Activated T-helper 1 cell treated with anti-CD3 and anti-CD28 coated beads, Interleukin-12 subunit alpha, Interleukin-12 subunit beta, Interleukin-2, Interleukin-4 antibody, amounts not matched to agents 30 ng/mL and 10 ng/mL and 1 ng/mL, durations not matched to agents 14 hours and 24 hours and 36 hours (primary cell): Measurements from ENCODE around the gene OTUD5. TPM values are rescaled to one million over a fixed set of nuclear protein-coding genes. Genes with fewer than 3 reads are reported as not detected.
"Not testable (repeated sequence)": the region's sequence is repeated elsewhere in the genome, so short reads cannot be mapped to it uniquely, and the experiment has no call there.

Experiments used
- DNase-seq: peaks from one replicate; pipeline ENCODE4 v3.0.0; 2021; ENCODE audit warnings: low spot score
- H3K27ac Mint-ChIP-seq: one replicate; pipeline ENCODE4 v1.8.0; 2021; ENCODE audit warnings: mild to moderate bottlenecking, mixed read lengths
- H3K27me3 Mint-ChIP-seq: one replicate; pipeline ENCODE4 v1.8.0; 2022; ENCODE audit warnings: mild to moderate bottlenecking, moderate library complexity, mixed read lengths; ENCODE audit not compliant: insufficient read depth
- H3K36me3 Mint-ChIP-seq: one replicate; pipeline ENCODE4 v1.8.0; 2021; ENCODE audit warnings: low read depth, mixed read lengths
- H3K4me1 Mint-ChIP-seq: one replicate; pipeline ENCODE4 v1.8.0; 2021; ENCODE audit warnings: low read depth, mixed read lengths
- H3K4me3 Mint-ChIP-seq: one replicate; pipeline ENCODE4 v1.8.0; 2021; ENCODE audit warnings: mild to moderate bottlenecking, moderate library complexity, mixed read lengths
- H3K9me3 Mint-ChIP-seq: one replicate; pipeline ENCODE4 v1.8.0; 2021; ENCODE audit warnings: mixed read lengths
- intact Hi-C: fragments of 100-400 bp; cut with micrococcal nuclease; formaldehyde crosslinking; loops from one replicate; pipeline ENCODE4 v1.15.1; 2024
- total RNA-seq: library from RNA; stranded (reverse); gene quantifications from 2 replicates; pipeline ENCODE4 v1.2.3, GENCODE V29; 2022

OTUD5 gene
- total RNA-seq, 1 donor from 2014 or later = 84.1 TPM

GRCh38 chrX:48897157-48897624 is 60.2 kb downstream of the OTUD5 start:
- Mint-ChIP-seq H3K4me3 (peak overlapping the region; percentile 97), H3K36me3 (peaks cover 14% of the 10 kb centered on the region), H3K9me3 (no peaks in the 10 kb centered on the region), H3K4me1 (peaks cover 8% of the 10 kb centered on the region), H3K27me3 (no peaks in the 10 kb centered on the region), H3K27ac (peak overlapping the region; percentile 100)
- peak; percentile 47 for DNase-seq
- intact Hi-C loops = loop anchor here (1.0 to 10.0 kb wide), 10 partner anchors 14 to 368 kb away; partner anchors contain the start of genes FOXP3, GRIPAP1, HDAC6 and PIM2

GRCh38 chrX:48896611-48897011 is 60.8 kb downstream of the OTUD5 start:
- Mint-ChIP-seq H3K9me3 (no peaks in the 10 kb centered on the region), H3K4me3 (peak overlapping the region; percentile 97), H3K36me3 (peaks cover 11% of the 10 kb centered on the region), H3K4me1 (peaks cover 8% of the 10 kb centered on the region), H3K27ac (peak overlapping the region; percentile 100), H3K27me3 (no peaks in the 10 kb centered on the region)
- intact Hi-C loops = loop anchor here (1.0 to 10.0 kb wide), 10 partner anchors 15 to 368 kb away; partner anchors contain the start of genes FOXP3, GRIPAP1, HDAC6 and PIM2
- DNase-seq = no peak

- H3K36me3 Mint-ChIP-seq = peaks cover 8% of the 10 kb centered on the region
- no peak for DNase-seq
- no peaks in the 10 kb centered on the region for H3K9me3 Mint-ChIP-seq
- H3K27me3 Mint-ChIP-seq = no peaks in the 10 kb centered on the region
- peak overlapping the region; percentile 58 for H3K4me3 Mint-ChIP-seq
- H3K27ac Mint-ChIP-seq = no peak overlapping the region
- peaks cover 19% of the 10 kb centered on the region for H3K4me1 Mint-ChIP-seq
- intact Hi-C loops = loop anchor here (5.0 to 10.0 kb wide), 2 partner anchors 207 to 370 kb away; partner anchors contain the start of genes FOXP3 and PPP1R3F
Measured at GRCh38 chrX:48894891-48895290, 62.5 kb downstream of the OTUD5 start.

GRCh38 chrX:48893556-48894348 is 63.7 kb downstream of the OTUD5 start:
- Mint-ChIP-seq H3K4me1 (peaks cover 19% of the 10 kb centered on the region), H3K4me3 (no peak overlapping the region), H3K27ac (no peak overlapping the region), H3K27me3 (no peaks in the 10 kb centered on the region), H3K36me3 (peaks cover 8% of the 10 kb centered on the region), H3K9me3 (no peaks in the 10 kb centered on the region)
- intact Hi-C loops = loop anchor here (10.0 kb wide), 1 partner anchor 371 kb away; the partner anchor contains the start of genes FOXP3 and PPP1R3F
- no peak for DNase-seq

- H3K36me3 Mint-ChIP-seq = peaks cover 8% of the 10 kb centered on the region
- no peaks in the 10 kb centered on the region for H3K27me3 Mint-ChIP-seq
- no peak for DNase-seq
- H3K4me3 Mint-ChIP-seq = no peak overlapping the region
- no peak overlapping the region for H3K27ac Mint-ChIP-seq
- H3K9me3 Mint-ChIP-seq = no peaks in the 10 kb centered on the region
- H3K4me1 Mint-ChIP-seq = peaks cover 19% of the 10 kb centered on the region
- intact Hi-C loops = loop anchor here (10.0 kb wide), 1 partner anchor 372 kb away; the partner anchor contains the start of genes FOXP3 and PPP1R3F
Measured at GRCh38 chrX:48892896-48893295, 64.5 kb downstream of the OTUD5 start.

- Mint-ChIP-seq H3K4me1 (peaks cover 15% of the 10 kb centered on the region), H3K27me3 (no peaks in the 10 kb centered on the region), H3K36me3 (peaks cover 5% of the 10 kb centered on the region), H3K27ac (peak overlapping the region; percentile 52), H3K4me3 (peak overlapping the region; percentile 70), H3K9me3 (no peaks in the 10 kb centered on the region)
- peak; percentile 72 for DNase-seq
- intact Hi-C loops = loop anchor here (1.0 to 10.0 kb wide), 8 partner anchors 21 to 373 kb away; partner anchors contain the start of genes FOXP3, PPP1R3F, PRAF2 and TFE3
Measured at GRCh38 chrX:48891402-48892288, 65.8 kb downstream of the OTUD5 start.

GRCh38 chrX:48890934-48891401 is 66.4 kb downstream of the OTUD5 start:
- Mint-ChIP-seq H3K4me3 (peak overlapping the region; percentile 95), H3K27me3 (no peaks in the 10 kb centered on the region), H3K27ac (peak overlapping the region; percentile 84), H3K4me1 (peaks cover 11% of the 10 kb centered on the region), H3K9me3 (no peaks in the 10 kb centered on the region), H3K36me3 (peaks cover 5% of the 10 kb centered on the region)
- intact Hi-C loops = loop anchor here (1.0 to 10.0 kb wide), 8 partner anchors 21 to 374 kb away; partner anchors contain the start of genes FOXP3, PPP1R3F, PRAF2 and TFE3
- no peak for DNase-seq

GRCh38 chrX:48890296-48890925 is 67.0 kb downstream of the OTUD5 start:
- peak overlapping the region; percentile 95 for H3K4me3 Mint-ChIP-seq
- DNase-seq = no peak
- H3K27ac Mint-ChIP-seq = peak overlapping the region; percentile 84
- H3K27me3 Mint-ChIP-seq = no peaks in the 10 kb centered on the region
- H3K4me1 Mint-ChIP-seq = peaks cover 11% of the 10 kb centered on the region
- intact Hi-C loops = loop anchor here (2.0 to 10.0 kb wide), 3 partner anchors 36 to 374 kb away; partner anchors contain the start of genes FOXP3 and PPP1R3F
- H3K9me3 Mint-ChIP-seq = no peaks in the 10 kb centered on the region
- peaks cover 4% of the 10 kb centered on the region for H3K36me3 Mint-ChIP-seq

- DNase-seq, H3K9me3 Mint-ChIP-seq, H3K27me3 Mint-ChIP-seq, intact Hi-C loops, H3K27ac Mint-ChIP-seq, H3K36me3 Mint-ChIP-seq, H3K4me3 Mint-ChIP-seq: not testable (repeated sequence)
- peaks cover 11% of the 10 kb centered on the region for H3K4me1 Mint-ChIP-seq
Measured at GRCh38 chrX:48886586-48886985, 70.8 kb downstream of the OTUD5 start.

GRCh38 chrX:48883729-48884128 is 73.7 kb downstream of the OTUD5 start:
- no peaks in the 10 kb centered on the region for H3K36me3 Mint-ChIP-seq
- intact Hi-C loops = no loop called here
- H3K4me3 Mint-ChIP-seq = no peak overlapping the region

GRCh38 chrX:48876944-48877343 is 80.5 kb downstream of the OTUD5 start:
- intact Hi-C loops, H3K36me3 Mint-ChIP-seq: not testable (repeated sequence)

More at GRCh38 chrX:48883729-48884128, 73.7 kb downstream of the OTUD5 start:
- H3K9me3 Mint-ChIP-seq = no peaks in the 10 kb centered on the region
- H3K27ac Mint-ChIP-seq = no peak overlapping the region
- H3K27me3 Mint-ChIP-seq = no peaks in the 10 kb centered on the region
- H3K4me1 Mint-ChIP-seq = no peaks in the 10 kb centered on the region
- no peak for DNase-seq

More at GRCh38 chrX:48876944-48877343, 80.5 kb downstream of the OTUD5 start:
- H3K27ac Mint-ChIP-seq, H3K4me1 Mint-ChIP-seq, H3K4me3 Mint-ChIP-seq, H3K9me3 Mint-ChIP-seq, DNase-seq, H3K27me3 Mint-ChIP-seq: not testable (repeated sequence)
